Neuronal stem cell (in vitro differentiated cells): ENCODE results near the gene CHAF1A.
A peak's percentile ranks its signal among the peaks of the same experiment; 100 is the strongest.

ENCODE experiments used
- DNase-seq: peaks from one replicate; pipeline ENCODE4 v3.0.0-alpha.2; 2013; ENCODE audit warnings: low spot score
- H2AFZ ChIP-seq: one replicate; pipeline ENCODE4 v1.6.1; 2013; ENCODE audit warnings: mild to moderate bottlenecking, low read length, inconsistent platforms
- H2AK5ac ChIP-seq: 2 replicates; pipeline ENCODE4 v1.6.1; 2013; ENCODE audit warnings: low read depth, mild to moderate bottlenecking, inconsistent platforms, low read length, moderate library complexity, mixed read lengths
- H2BK120ac ChIP-seq: 2 replicates; pipeline ENCODE4 v1.6.1; 2013; ENCODE audit warnings: low read depth, mild to moderate bottlenecking, inconsistent platforms, low read length, moderate library complexity, mixed read lengths
- H2BK12ac ChIP-seq: one replicate; pipeline ENCODE4 v1.6.1; 2013; ENCODE audit warnings: low read length, inconsistent platforms
- H2BK15ac ChIP-seq: 2 replicates; pipeline ENCODE4 v1.6.1; 2013; ENCODE audit warnings: mild to moderate bottlenecking, low read length, inconsistent platforms, mixed read lengths
- H2BK5ac ChIP-seq: one replicate; pipeline ENCODE4 v1.6.1; 2013; ENCODE audit warnings: inconsistent platforms, mild to moderate bottlenecking, low read length, moderate library complexity
- H3K14ac ChIP-seq: one replicate; pipeline ENCODE4 v1.6.1; 2013; ENCODE audit warnings: low read length, inconsistent platforms
- H3K18ac ChIP-seq: 2 replicates; pipeline ENCODE4 v1.6.1; 2013; ENCODE audit warnings: low read length, inconsistent platforms
- H3K23ac ChIP-seq: 2 replicates; pipeline ENCODE4 v1.6.1; 2013; ENCODE audit warnings: low read depth, mild to moderate bottlenecking, mixed read lengths, low read length, inconsistent platforms; ENCODE audit not compliant: poor library complexity
- H3K27ac ChIP-seq: replicated peaks from 3 replicates; pipeline ENCODE4 v1.5.1; 2013; ENCODE audit warnings: low read length, inconsistent platforms
- H3K27me3 ChIP-seq, 3 experiments: 2 replicates each; pipeline ENCODE4 v1.6.1; 2013; ENCODE audit warnings: low read length in 3 of 3, mild to moderate bottlenecking in 2 of 3, inconsistent platforms in 1 of 3, low read depth in 1 of 3, mixed read lengths in 1 of 3, moderate library complexity in 1 of 3; ENCODE audit not compliant: control insufficient read depth in 3 of 3, insufficient read depth in 3 of 3
- H3K36me3 ChIP-seq, 2 donors: replicated peaks in 1 of 2; 2 replicates each; pipeline ENCODE4 v1.6.1; 2013; ENCODE audit warnings: low read length in 2 of 2; ENCODE audit not compliant: control insufficient read depth in 2 of 2, insufficient read depth in 2 of 2
- H3K4ac ChIP-seq: 2 replicates; pipeline ENCODE4 v1.6.1; 2013; ENCODE audit warnings: inconsistent platforms, mild to moderate bottlenecking, low read length, moderate library complexity
- H3K4me1 ChIP-seq, 2 donors: 1 replicate in 1 of 2; 2 replicates in 1 of 2; pipeline ENCODE4 v1.6.1; 2013; ENCODE audit warnings: low read length in 2 of 2, low read depth in 1 of 2; ENCODE audit not compliant: control insufficient read depth in 2 of 2, insufficient read depth in 1 of 2
- H3K4me2 ChIP-seq: one replicate; pipeline ENCODE4 v1.6.1; 2013; ENCODE audit warnings: mild to moderate bottlenecking, low read length, inconsistent platforms; ENCODE audit not compliant: insufficient read depth, poor library complexity, severe bottlenecking
- H3K4me3 ChIP-seq, 2 donors: 2 replicates each; pipeline ENCODE4 v1.5.1; 2013; ENCODE audit warnings: low read length in 2 of 2, mild to moderate bottlenecking in 2 of 2, inconsistent platforms in 1 of 2, moderate library complexity in 1 of 2
- H3K79me1 ChIP-seq: one replicate; pipeline ENCODE4 v1.6.1; 2013; ENCODE audit warnings: low read depth, mild to moderate bottlenecking, inconsistent platforms, low read length, moderate library complexity
- H3K9ac ChIP-seq: one replicate; pipeline ENCODE4 v1.6.1; 2013; ENCODE audit warnings: mild to moderate bottlenecking, low read depth, low read length, inconsistent platforms; ENCODE audit not compliant: poor library complexity
- H3K9me3 ChIP-seq, 2 donors: replicated peaks in 1 of 2; 2 replicates each; pipeline versions ENCODE3 to v1.6.1; 2013; ENCODE audit warnings: low read length in 2 of 2, mild to moderate bottlenecking in 2 of 2, inconsistent platforms in 1 of 2, low read depth in 1 of 2, mixed read lengths in 1 of 2, moderate library complexity in 1 of 2; ENCODE audit not compliant: control insufficient read depth in 2 of 2, insufficient read depth in 1 of 2
- H4K8ac ChIP-seq: one replicate; pipeline ENCODE4 v1.6.1; 2013; ENCODE audit warnings: low read depth, mild to moderate bottlenecking, inconsistent platforms, low read length, moderate library complexity
- H4K91ac ChIP-seq: one replicate; pipeline ENCODE4 v1.6.1; 2013; ENCODE audit warnings: low read length, low read depth, mild to moderate bottlenecking, inconsistent platforms; ENCODE audit not compliant: poor library complexity
- WGBS, 2 donors: extraction: QIAGEN DNeasy Blood & Tissue Kit; methylation state at CpG; one replicate each; pipeline ENCODE4 v1.1.7; 2013; ENCODE audit warnings: missing lambda C conversion rate in 2 of 2, mixed read lengths in 1 of 2; ENCODE audit not compliant: insufficient read length in 2 of 2, insufficient replicate concordance in 1 of 2; ENCODE audit errors: extremely low coverage in 2 of 2; 5-methylcytosine and 5-hydroxymethylcytosine counted together

CHAF1A gene

DNA sequence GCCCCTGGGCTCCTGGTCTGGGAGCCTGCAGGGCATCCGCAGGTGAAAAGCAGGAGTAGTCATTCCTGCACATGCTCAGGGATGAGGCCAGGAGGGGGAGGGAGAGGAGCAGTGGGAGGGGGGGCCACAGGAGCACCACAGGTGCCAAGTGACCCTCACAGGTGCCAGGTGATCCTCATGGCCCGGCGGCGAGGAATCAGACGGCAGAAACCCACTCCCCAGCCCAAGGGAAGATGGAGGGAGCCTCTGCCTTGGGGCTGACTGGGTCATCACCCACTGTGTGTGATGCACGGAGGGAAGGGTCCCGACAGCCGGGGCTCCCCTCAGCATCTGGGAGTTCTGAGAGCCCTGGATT, 29.4 kb upstream of the CHAF1A start:
- no peak overlapping the region for H3K27ac ChIP-seq
- H3K9ac ChIP-seq: no peak overlapping the region
- no peak overlapping the region for H4K91ac ChIP-seq
- H3K18ac ChIP-seq: no peak overlapping the region
- H3K14ac ChIP-seq: no peak overlapping the region
- no CpG with 5 or more reads among the region's 8 CpGs for WGBS, 2 donors
- H2BK5ac ChIP-seq: no peak overlapping the region
- peak overlapping the region; percentile 3 for H3K23ac ChIP-seq
- H3K79me1 ChIP-seq: peaks cover 32% of the 10 kb centered on the region
- peaks cover 2% of the 10 kb centered on the region in 2 donors for H3K36me3 ChIP-seq
- H2AFZ ChIP-seq: no peak overlapping the region
- H3K27me3 ChIP-seq: no peaks in the 10 kb centered on the region
- no peak overlapping the region for H3K4me3 ChIP-seq
- no peak overlapping the region for H2BK15ac ChIP-seq
- H2BK12ac ChIP-seq: no peak overlapping the region
- DNase-seq: no peak
- H3K4me2 ChIP-seq: no peak overlapping the region
- no peak overlapping the region for H2AK5ac ChIP-seq
- H4K8ac ChIP-seq: no peak overlapping the region
- peaks cover 31 to 35% of the 10 kb centered on the region in 2 donors for H3K4me1 ChIP-seq
- H3K4ac ChIP-seq: no peak overlapping the region
- H2BK120ac ChIP-seq: no peak overlapping the region
- H3K9me3 ChIP-seq: no peaks in the 10 kb centered on the region

GRCh38 chr19:4373601-4374497, 28.6 kb upstream of the CHAF1A start:
- no peaks in the 10 kb centered on the region for H3K27me3 ChIP-seq
- H2AFZ ChIP-seq: no peak overlapping the region
- no peak overlapping the region for H3K4ac ChIP-seq
- peak overlapping the region; percentile 15 for H3K9ac ChIP-seq
- peak overlapping the region; percentile 56 for H3K23ac ChIP-seq
- H2BK12ac ChIP-seq: peak overlapping the region; percentile 91
- no peak overlapping the region for H3K18ac ChIP-seq
- H3K4me1 ChIP-seq: peaks cover 31 to 33% of the 10 kb centered on the region in 2 donors
- H4K8ac ChIP-seq: no peak overlapping the region
- H3K36me3 ChIP-seq: peaks cover 2 to 4% of the 10 kb centered on the region in 2 donors
- H3K4me3 ChIP-seq: no peak overlapping the region
- peak overlapping the region; percentile 3 for H3K4me2 ChIP-seq
- DNase-seq: no peak
- peak overlapping the region; percentile 49 for H3K14ac ChIP-seq
- no peak overlapping the region for H4K91ac ChIP-seq
- peak overlapping the region; percentile 67 for H2BK15ac ChIP-seq
- H3K9me3 ChIP-seq: no peaks in the 10 kb centered on the region
- no CpG with 5 or more reads among the region's 25 CpGs for WGBS, 2 donors
- H2AK5ac ChIP-seq: peak overlapping the region; percentile 15
- no peak overlapping the region for H3K27ac ChIP-seq
- peaks cover 27% of the 10 kb centered on the region for H3K79me1 ChIP-seq
- no peak overlapping the region for H2BK120ac ChIP-seq
- no peak overlapping the region for H2BK5ac ChIP-seq

DNA sequence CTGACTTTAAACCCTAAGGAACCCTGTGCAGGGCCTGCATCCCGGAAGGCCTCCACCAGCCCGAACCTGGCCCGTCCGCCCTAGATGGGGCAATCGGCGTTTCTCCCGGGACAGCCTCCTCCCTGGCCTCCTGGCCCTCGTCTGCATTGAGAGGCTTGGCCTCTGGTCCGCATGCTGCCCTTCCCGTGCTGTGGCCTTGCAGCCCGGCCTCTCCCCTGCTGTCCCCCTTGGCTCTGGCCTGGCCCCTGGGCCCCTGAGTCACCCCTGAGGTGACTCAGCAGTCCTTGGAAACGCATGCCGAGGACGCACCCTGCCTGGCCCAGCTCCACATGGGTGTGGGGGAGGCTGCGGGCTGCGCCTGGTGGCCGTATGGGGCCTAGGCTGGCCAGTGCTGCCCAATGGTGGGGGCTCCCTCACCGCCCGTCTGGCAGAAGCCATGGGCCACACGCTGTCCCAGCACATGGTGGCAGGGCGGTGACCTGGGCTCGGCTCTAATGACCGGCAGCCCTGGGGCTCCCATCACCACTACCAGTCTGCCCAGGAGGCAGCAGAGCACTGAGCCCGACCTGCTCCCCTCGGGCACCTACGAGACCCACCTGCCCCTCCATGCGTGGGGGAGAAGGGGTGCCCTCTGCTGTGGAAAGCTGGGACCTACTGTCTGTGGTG, 27.8 kb upstream of the CHAF1A start:
- no peak overlapping the region for H3K4me3 ChIP-seq
- peak overlapping the region; percentile 91 for H2BK12ac ChIP-seq
- H3K23ac ChIP-seq: peak overlapping the region; percentile 52
- no peaks in the 10 kb centered on the region for H3K27me3 ChIP-seq
- WGBS, 2 donors: no CpG with 5 or more reads among the region's 27 CpGs
- no peaks in the 10 kb centered on the region for H3K9me3 ChIP-seq
- no peak for DNase-seq
- peaks cover 23 to 26% of the 10 kb centered on the region in 2 donors for H3K4me1 ChIP-seq
- H3K36me3 ChIP-seq: peaks cover 2 to 4% of the 10 kb centered on the region in 2 donors
- H3K18ac ChIP-seq: peak overlapping the region; percentile 11
- no peak overlapping the region for H4K91ac ChIP-seq
- peak overlapping the region; percentile 3 for H3K4me2 ChIP-seq
- no peak overlapping the region for H2BK120ac ChIP-seq
- H3K9ac ChIP-seq: peak overlapping the region; percentile 67
- H3K79me1 ChIP-seq: peaks cover 24% of the 10 kb centered on the region
- H2BK5ac ChIP-seq: no peak overlapping the region
- no peak overlapping the region for H2AFZ ChIP-seq
- peak overlapping the region; percentile 15 for H2AK5ac ChIP-seq
- no peak overlapping the region for H3K27ac ChIP-seq
- peak overlapping the region; percentile 26 for H3K4ac ChIP-seq
- peak overlapping the region; percentile 49 for H3K14ac ChIP-seq
- H2BK15ac ChIP-seq: peak overlapping the region; percentile 67
- H4K8ac ChIP-seq: peak overlapping the region; percentile 8
